Right atrium auricular region (tissue), 2 donors: Measurements from ENCODE around the gene TAL2. TPM values are rescaled to one million over a fixed set of nuclear protein-coding genes. Genes with fewer than 3 reads are reported as not detected.
A peak's percentile ranks its signal among the peaks of the same experiment; 100 is the strongest.

ENCODE experiments used
- DNase-seq: peaks from one replicate; pipeline ENCODE4 v3.0.0-alpha.2; 2019; ENCODE audit warnings: low spot score
- H3K27ac ChIP-seq, 2 donors: fragments of 200-600 bp; sonication (generic); 1 replicate in 1 of 2; 2 replicates in 1 of 2; pipeline ENCODE4 v1.5.1; 2016 to 2019
- H3K27me3 ChIP-seq, 2 donors: fragments of 200-600 bp; sonication (generic); one replicate each; pipeline versions ENCODE4 v1.5.1 to v1.6.0; 2017 to 2019
- H3K36me3 ChIP-seq: fragments of 200-600 bp; sonication (generic); one replicate; pipeline ENCODE4 v1.5.1; 2016
- H3K4me1 ChIP-seq, 2 donors: fragments of 200-600 bp; sonication (generic); one replicate each; pipeline versions ENCODE4 v1.5.1 to v1.6.0; 2017 to 2019
- H3K4me3 ChIP-seq, 2 donors: fragments of 200-600 bp; sonication (generic); 1 replicate in 1 of 2; 2 replicates in 1 of 2; pipeline ENCODE4 v1.5.1; 2017 to 2019; ENCODE audit warnings: mild to moderate bottlenecking in 1 of 2, moderate library complexity in 1 of 2
- H3K9me3 ChIP-seq, 2 donors: fragments of 200-600 bp; sonication (generic); one replicate each; pipeline ENCODE4 v1.5.1; 2019
- CTCF ChIP-seq, 2 donors: fragments of 200-600 bp; sonication (generic); IDR thresholded peaks; one replicate each; pipeline ENCODE4 v1.5.1; 2019; ENCODE audit warnings: antibody characterized with exemption in 2 of 2
- total RNA-seq, 2 donors: library from RNA; depleted of rRNA; stranded (reverse); fragments of >200 nt; gene quantifications; one replicate each; pipeline ENCODE4 v1.1.0, GENCODE V29; 2016

TAL2 gene
- total RNA-seq, 2 donors from 2014 or later, result not detected

- no peaks in the 10 kb centered on the region for H3K4me1 ChIP-seq
- no peak overlapping the region for H3K27ac ChIP-seq
- no peak for TF ChIP-seq CTCF (IDR thresholded peaks at IDR 0.05)
- no peak overlapping the region for H3K4me3 ChIP-seq
- DNase-seq, result no peak
- H3K36me3 ChIP-seq, result no peaks in the 10 kb centered on the region
- no peaks in the 10 kb centered on the region for H3K27me3 ChIP-seq
- no peaks in the 10 kb centered on the region for H3K9me3 ChIP-seq
Measured at GRCh38 chr9:105681724-105682123, 19.5 kb downstream of the TAL2 start.

GRCh38 chr9:105683688-105684275 lies 21.5 kb downstream of the TAL2 start:
- Histone ChIP-seq H3K27ac (no peak overlapping the region), H3K4me1 (no peaks in the 10 kb centered on the region), H3K36me3 (no peaks in the 10 kb centered on the region), H3K27me3 (no peaks in the 10 kb centered on the region), H3K4me3 (no peak overlapping the region), H3K9me3 (no peaks in the 10 kb centered on the region)
- TF ChIP-seq CTCF (IDR thresholded peaks at IDR 0.05), result no peak
- no peak for DNase-seq

- no peaks in the 10 kb centered on the region for H3K27me3 ChIP-seq
- no peak for DNase-seq
- no peak for TF ChIP-seq CTCF (IDR thresholded peaks at IDR 0.05)
- peaks cover 0 to 4% of the 10 kb centered on the region in 2 donors for H3K4me1 ChIP-seq
- H3K27ac ChIP-seq, result no peak overlapping the region
- no peaks in the 10 kb centered on the region for H3K36me3 ChIP-seq
- no peak overlapping the region for H3K4me3 ChIP-seq
- H3K9me3 ChIP-seq, result no peaks in the 10 kb centered on the region
Measured at GRCh38 chr9:105686936-105687335, 24.7 kb downstream of the TAL2 start.

GRCh38 chr9:105690742-105691141 lies 28.5 kb downstream of the TAL2 start:
- peak in 1 of 2 donors; percentile 36 for TF ChIP-seq CTCF (IDR thresholded peaks at IDR 0.05)
- no peak for DNase-seq

GRCh38 chr9:105693435-105694189 lies 31.4 kb downstream of the TAL2 start:
- H3K4me1 ChIP-seq, result peaks cover 0 to 29% of the 10 kb centered on the region in 2 donors
- no peak for TF ChIP-seq CTCF (IDR thresholded peaks at IDR 0.05)
- H3K4me3 ChIP-seq, result peak overlapping the region; percentile 78 to 82
- DNase-seq, result no peak
- no peaks in the 10 kb centered on the region for H3K36me3 ChIP-seq
- H3K27ac ChIP-seq, result peak overlapping the region; percentile 92
- H3K27me3 ChIP-seq, result no peaks in the 10 kb centered on the region
- H3K9me3 ChIP-seq, result no peaks in the 10 kb centered on the region

More at GRCh38 chr9:105690742-105691141, 28.5 kb downstream of the TAL2 start:
- H3K4me1 ChIP-seq, result peaks cover 0 to 19% of the 10 kb centered on the region in 2 donors
- no peaks in the 10 kb centered on the region for H3K9me3 ChIP-seq
- H3K36me3 ChIP-seq, result no peaks in the 10 kb centered on the region
- H3K27me3 ChIP-seq, result no peaks in the 10 kb centered on the region
- H3K4me3 ChIP-seq, result no peak overlapping the region
- no peak overlapping the region for H3K27ac ChIP-seq
